ENCODE data around the gene RAB11B. TPM values are rescaled to one million over a fixed set of nuclear protein-coding genes. Genes with fewer than 3 reads are reported as not detected.
A peak's percentile ranks its signal among the peaks of the same experiment; 100 is the strongest.
"Not testable (repeated sequence)": the region's sequence is repeated elsewhere in the genome, so short reads cannot be mapped to it uniquely, and the experiment has no call there.

RAB11B gene
- total RNA-seq, 1 experiment from 2014 or later, result 29.7 TPM

GRCh38 chr19:8352134-8352827 is 37.9 kb upstream of the RAB11B start:
- Histone ChIP-seq H3K9me3 (ENCODE audit: low read length) (no peaks in the 10 kb centered on the region), H3F3A (ENCODE audit: low read length, unreplicated experiment) (peaks cover 4% of the 10 kb centered on the region), H4K20me1 (ENCODE audit: low read length) (0 out of 2 replicates have a peak, but pooled peaks cover 5% of the 10 kb centered on the region), H3K4me1 (ENCODE audit: insufficient read depth, low read length) (peaks cover 21% of the 10 kb centered on the region), H2AFZ (ENCODE audit: low read length) (no peak overlapping the region), H3K4me3 (ENCODE audit: low read length) (peak overlapping the region; percentile 42; the same call in 1 of the 2 replicates), H3K9ac (ENCODE audit: low read length) (no peak overlapping the region), H3K27ac (ENCODE audit: low read length) (no peak overlapping the region), H3K9me2 (replicated peaks; ENCODE audit: low read length) (no peaks in the 10 kb centered on the region), H3K79me2 (ENCODE audit: low read length) (no peaks in the 10 kb centered on the region), H3K36me3 (ENCODE audit: low read depth, low read length) (no peaks in the 10 kb centered on the region), H3K4me2 (ENCODE audit: low read length) (peak overlapping the region; percentile 38; the same call in 1 of the 2 replicates), H3K27me3 (ENCODE audit: low read length) (no peaks in the 10 kb centered on the region)
- ChIA-PET CTCF (interaction anchor here (0.5 to 0.6 kb wide), 2 partner anchors 9 to 229 kb away, joined by 4 to 9 read pairs; no protein-coding TSS in a partner anchor), POLR2A (ENCODE audit: unreplicated experiment) (interaction anchor here (0.7 kb wide), 1 partner anchor 38 kb away, joined by 22 read pairs; the partner anchor contains the start of gene RAB11B)
- ATAC-seq (no peak), DNase-seq (no peak)
- no TSS peak for BruUV-seq (replicated peaks)
- no peak for TF ChIP-seq EZH2 (IDR thresholded peaks at IDR 0.05; ENCODE audit: low read length, unreplicated experiment)
- no peak for TF ChIP-seq EZH2phosphoT487 (IDR thresholded peaks at IDR 0.05; ENCODE audit: borderline replicate concordance, low read length)
- TF ChIP-seq CTCF (conservative IDR thresholded peaks at IDR 0.05; ENCODE audit: low read depth, low read length), result no peak
- intact Hi-C loops (cut with micrococcal nuclease), result loop anchor here (5.0 to 10.0 kb wide), 2 partner anchors 105 to 233 kb away; no protein-coding TSS in a partner anchor

GRCh38 chr19:8352845-8353244 is 37.3 kb upstream of the RAB11B start:
- not testable (repeated sequence) for H3K36me3 ChIP-seq (ENCODE audit: low read depth, low read length); H3K9me2 ChIP-seq (replicated peaks; ENCODE audit: low read length); H3K27ac ChIP-seq (ENCODE audit: low read length); H3K79me2 ChIP-seq (ENCODE audit: low read length); DNase-seq; H3K9ac ChIP-seq (ENCODE audit: low read length); BruUV-seq (replicated peaks); H3F3A ChIP-seq (ENCODE audit: low read length, unreplicated experiment); H3K9me3 ChIP-seq (ENCODE audit: low read length); ATAC-seq; H2AFZ ChIP-seq (ENCODE audit: low read length); H4K20me1 ChIP-seq (ENCODE audit: low read length); H3K27me3 ChIP-seq (ENCODE audit: low read length)
- Histone ChIP-seq H3K4me2 (ENCODE audit: low read length) (peak overlapping the region; percentile 38; the same call in 1 of the 2 replicates), H3K4me1 (ENCODE audit: insufficient read depth, low read length) (peaks cover 21% of the 10 kb centered on the region), H3K4me3 (ENCODE audit: low read length) (peak overlapping the region; percentile 42; the same call in 1 of the 2 replicates)
- ChIA-PET CTCF (interaction anchor here (0.5 to 3.5 kb wide), 3 partner anchors 9 to 60 kb away, joined by 4 to 30 read pairs (median 8); partner anchors contain the start of gene MARCHF2), POLR2A (ENCODE audit: unreplicated experiment) (interaction anchor here (0.7 kb wide), 1 partner anchor 37 kb away, joined by 22 read pairs; the partner anchor contains the start of gene RAB11B)
- intact Hi-C loops (cut with micrococcal nuclease), result loop anchor here (5.0 to 10.0 kb wide), 2 partner anchors 104 to 232 kb away; no protein-coding TSS in a partner anchor

GRCh38 chr19:8355631-8356402 is 34.3 kb upstream of the RAB11B start:
- ChIA-PET CTCF (interaction anchor here (0.6 to 3.5 kb wide), 4 partner anchors 29 to 150 kb away, joined by 3 to 30 read pairs (median 5); partner anchors contain the start of gene MARCHF2), POLR2A (ENCODE audit: unreplicated experiment) (interaction anchor here (1.0 to 1.1 kb wide), 2 partner anchors 35 to 158 kb away, joined by 4 read pairs; partner anchors contain the start of gene ZNF414)
- Histone ChIP-seq H3K9me2 (replicated peaks; ENCODE audit: low read length) (no peaks in the 10 kb centered on the region), H3K4me2 (ENCODE audit: low read length) (peak overlapping the region; percentile 35), H3F3A (ENCODE audit: low read length, unreplicated experiment) (peaks cover 4% of the 10 kb centered on the region), H3K4me3 (ENCODE audit: low read length) (no peak overlapping the region), H3K79me2 (ENCODE audit: low read length) (no peaks in the 10 kb centered on the region), H3K4me1 (ENCODE audit: insufficient read depth, low read length) (peaks cover 21% of the 10 kb centered on the region), H2AFZ (ENCODE audit: low read length) (no peak overlapping the region), H3K36me3 (ENCODE audit: low read depth, low read length) (no peaks in the 10 kb centered on the region), H3K27ac (ENCODE audit: low read length) (peak overlapping the region; percentile 50), H3K9me3 (ENCODE audit: low read length) (no peaks in the 10 kb centered on the region), H3K27me3 (ENCODE audit: low read length) (no peaks in the 10 kb centered on the region), H3K9ac (ENCODE audit: low read length) (no peak overlapping the region), H4K20me1 (ENCODE audit: low read length) (0 out of 2 replicates have a peak, but pooled peaks cover 5% of the 10 kb centered on the region)
- TF ChIP-seq CTCF (conservative IDR thresholded peaks at IDR 0.05; ENCODE audit: low read depth, low read length) (0 out of 2 replicates have a peak, but pooled peaks have one; percentile 19), EZH2phosphoT487 (IDR thresholded peaks at IDR 0.05; ENCODE audit: borderline replicate concordance, low read length) (no peak)
- DNase-seq (peak; percentile 97), ATAC-seq (peak; percentile 93)
- BruUV-seq (replicated peaks), result no TSS peak
- intact Hi-C loops (cut with micrococcal nuclease), result loop anchor here (2.0 to 10.0 kb wide), 3 partner anchors 35 to 229 kb away; partner anchors contain the start of gene RAB11B

All from PC-3 (cell line).